HG03095 (cell line): ENCODE results near the gene FAM200B.

Source experiments
- ATAC-seq: cut with Tn5 transposase; IDR thresholded peaks from one replicate; pipeline ENCODE4 v1.9.1; 2021; ENCODE audit warnings: moderate library complexity; ENCODE audit not compliant: unreplicated experiment

The FAM200B gene

GRCh38 chr4:15681372-15682241, at the start of gene FAM200B:
FAM200B (plus strand) TSS chr4:15681827; CDS start chr4:15686978, 5,151 bp downstream.
- ATAC-seq, result peak; percentile 92

- no peak for ATAC-seq
Observed at GRCh38 chr4:15636818-15637217, 44.8 kb upstream of the FAM200B start.

- no peak for ATAC-seq
Observed at GRCh38 chr4:15638418-15638817, 43.2 kb upstream of the FAM200B start.

DNA sequence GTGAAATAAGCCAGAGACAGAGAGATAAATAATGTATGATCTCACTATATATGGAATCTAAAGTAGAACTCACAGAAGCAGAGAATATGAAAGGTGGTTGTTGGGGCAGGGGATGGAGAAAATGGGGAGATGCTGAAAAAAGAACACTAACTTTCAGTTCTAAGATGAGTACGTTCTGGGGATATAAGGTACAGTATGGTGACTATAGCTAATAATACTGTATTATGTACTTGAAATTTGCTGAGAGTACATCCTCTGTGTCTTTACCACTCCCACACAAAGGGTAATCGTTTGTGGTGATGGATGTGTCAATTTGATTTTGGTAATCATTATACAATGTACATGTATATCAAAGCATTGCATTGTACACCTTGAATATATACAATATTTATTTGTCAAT, 33.0 kb upstream of the FAM200B start:
- no peak for ATAC-seq

DNA sequence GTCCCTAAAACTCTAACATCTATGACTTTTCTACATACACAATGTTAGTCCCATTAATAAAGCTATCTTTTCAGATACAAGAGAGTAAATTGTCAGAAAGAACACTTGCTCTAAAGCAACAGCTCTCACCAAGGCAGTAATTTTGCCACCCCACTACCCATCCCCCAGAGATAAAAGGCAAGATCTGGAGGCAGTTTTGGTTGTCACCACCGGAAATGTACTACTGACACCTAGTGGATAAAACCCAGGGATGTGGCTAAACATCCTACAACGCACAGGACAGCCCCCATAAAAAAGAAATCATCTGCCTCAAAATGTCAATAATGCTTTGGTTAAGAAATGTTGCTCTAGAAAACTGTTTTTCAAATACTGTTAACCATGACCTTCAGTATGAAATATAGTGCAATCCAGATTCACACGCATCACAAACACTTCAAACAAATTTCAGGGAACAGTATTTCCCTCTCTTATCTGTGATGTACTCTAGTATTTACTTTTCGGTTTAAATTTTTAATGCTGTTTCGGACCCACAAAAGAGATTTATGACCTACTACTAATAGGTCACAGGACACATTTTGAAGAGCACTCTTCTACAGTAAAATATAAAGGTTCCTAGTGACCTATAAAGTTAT, 31.6 kb upstream of the FAM200B start:
- no peak for ATAC-seq

- no peak for ATAC-seq
Observed at GRCh38 chr4:15651676-15652075, 30.0 kb upstream of the FAM200B start.

DNA sequence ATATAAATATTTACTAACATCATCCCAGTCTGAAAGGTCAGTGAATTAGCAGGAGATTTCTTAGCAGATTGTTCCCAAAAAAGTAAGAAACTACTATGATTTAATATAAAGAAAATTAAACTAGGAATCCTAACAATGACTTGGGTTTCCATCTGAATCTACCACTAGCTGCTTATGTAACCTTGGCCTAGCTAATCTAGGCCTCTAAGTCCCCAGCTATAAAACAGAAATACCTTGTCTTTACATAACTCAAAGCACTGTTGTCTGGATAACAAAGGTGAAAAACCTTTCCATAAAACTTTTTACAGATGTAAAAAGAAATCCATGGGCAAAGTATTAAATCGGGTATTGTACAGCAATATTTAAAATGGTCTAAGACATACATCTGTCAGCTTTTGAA, 29.4 kb upstream of the FAM200B start:
- no peak for ATAC-seq

- ATAC-seq, result no peak
Observed at GRCh38 chr4:15652841-15653240, 28.8 kb upstream of the FAM200B start.

DNA sequence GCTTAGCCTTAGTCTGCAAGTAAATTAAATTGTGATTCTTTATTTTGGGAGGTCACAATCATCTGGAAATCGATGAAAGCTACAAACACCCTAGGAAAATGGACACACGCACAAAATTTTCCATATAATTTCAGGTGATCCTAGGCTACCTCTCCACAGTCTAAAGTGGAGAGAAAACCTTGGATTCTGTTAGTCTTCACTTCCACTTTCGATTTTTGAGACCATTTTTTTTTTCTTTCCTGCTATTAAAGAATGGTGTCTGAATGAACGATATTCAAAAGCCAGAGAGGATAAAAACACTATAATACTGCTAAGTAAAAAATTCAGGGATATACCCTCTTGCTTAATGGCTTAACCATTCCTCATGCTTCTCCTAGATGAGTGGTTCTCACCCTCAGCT, 28.2 kb upstream of the FAM200B start:
- no peak for ATAC-seq

GRCh38 chr4:15653864-15654592, 27.6 kb upstream of the FAM200B start:
- peak; percentile 34 for ATAC-seq

- peak; percentile 37 for ATAC-seq
Observed at GRCh38 chr4:15654593-15655222, 26.9 kb upstream of the FAM200B start.

- ATAC-seq, result peak; percentile 61
Observed at GRCh38 chr4:15655223-15656037, 26.2 kb upstream of the FAM200B start, which contains the start of gene FBXL5. FBXL5 (minus strand) TSS chr4:15655357; CDS start chr4:15655287, 70 bp downstream.

GRCh38 chr4:15656038-15656470, 25.6 kb upstream of the FAM200B start:
- no peak for ATAC-seq

DNA sequence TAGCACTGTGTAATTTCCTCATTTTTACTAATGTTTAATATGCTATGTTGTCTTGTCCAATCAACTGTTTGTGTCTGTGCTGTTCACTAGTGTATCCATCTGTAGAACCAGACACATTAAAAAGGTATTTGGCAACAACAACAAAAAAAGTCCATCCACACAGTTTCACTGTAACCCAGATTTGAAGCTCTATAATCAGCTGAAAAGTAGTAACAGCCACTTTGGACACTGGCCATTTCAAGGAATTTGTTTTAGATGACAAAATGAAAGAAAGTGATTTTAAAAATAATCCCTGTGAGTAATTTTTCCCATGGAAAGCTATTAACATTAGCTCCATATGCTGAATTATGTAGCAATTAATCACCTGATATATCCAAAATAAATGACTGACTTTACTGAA, 24.3 kb upstream of the FAM200B start:
- no peak for ATAC-seq

DNA sequence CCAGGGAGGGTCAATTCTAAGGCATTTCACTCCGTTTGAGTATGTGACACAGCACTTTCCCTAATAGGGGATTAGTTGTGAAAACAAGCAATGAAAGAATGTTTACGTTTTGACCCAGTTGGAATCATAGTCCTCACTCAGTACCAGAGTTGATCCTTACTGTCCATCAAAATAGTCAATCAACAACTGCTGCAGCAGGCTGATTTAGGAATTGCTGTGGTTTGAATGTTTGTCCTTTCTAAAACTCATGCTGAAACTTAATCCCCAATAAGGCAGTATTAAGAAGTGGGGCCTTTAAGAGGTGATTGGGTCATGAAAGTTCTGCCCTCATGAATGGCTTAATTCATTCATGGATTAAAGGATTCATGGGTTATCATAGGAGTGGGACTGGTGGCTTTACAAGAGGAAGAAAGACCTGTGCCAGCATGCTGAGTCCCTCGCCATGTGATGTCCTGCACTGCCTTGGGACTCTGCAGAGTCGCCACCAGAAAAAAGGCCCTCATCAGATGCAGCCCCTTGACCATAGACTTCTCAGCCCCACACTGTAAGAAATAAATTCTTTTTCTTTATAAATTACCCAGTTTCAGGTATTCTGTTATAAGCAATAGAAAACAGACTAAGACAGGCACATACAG, 23.4 kb upstream of the FAM200B start:
- no peak for ATAC-seq

DNA sequence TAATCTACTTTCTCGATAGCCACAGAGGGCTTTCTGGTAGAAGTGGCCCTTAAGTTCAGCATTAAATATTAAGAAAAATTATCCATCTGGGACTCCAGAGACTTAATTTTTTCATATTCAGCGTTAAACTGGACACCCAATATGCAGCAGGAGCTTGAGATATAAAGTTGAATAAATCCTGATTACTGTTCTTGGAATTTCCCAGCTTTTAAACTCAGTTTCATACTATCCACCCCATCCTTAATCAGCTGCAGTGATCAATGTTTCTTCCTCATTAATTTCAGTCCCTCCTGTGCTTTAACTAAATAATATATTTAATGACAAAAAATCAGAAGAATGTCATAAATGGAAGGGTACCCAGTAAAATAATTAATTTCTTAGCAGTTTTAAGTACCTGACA, 22.8 kb upstream of the FAM200B start:
- no peak for ATAC-seq

GRCh38 chr4:15659768-15660570, 21.7 kb upstream of the FAM200B start:
- no peak for ATAC-seq

GRCh38 chr4:15665753-15666365, 15.8 kb upstream of the FAM200B start:
- no peak for ATAC-seq
